GM06990 (cell line): ENCODE measurements around the gene TRIM22.

Experiments
- DNase-seq: peaks from one replicate; pipeline ENCODE4 v3.0.0-alpha.2; 2011; ENCODE audit not compliant: insufficient read length; ENCODE audit errors: extremely low read depth
- H3K27me3 ChIP-seq: replicated peaks from 2 replicates; pipeline ENCODE4 v1.6.0; 2011; ENCODE audit warnings: low read length; ENCODE audit not compliant: control insufficient read depth, insufficient read depth
- H3K36me3 ChIP-seq: 2 replicates; pipeline ENCODE4 v1.5.1; 2011; ENCODE audit warnings: low read length; ENCODE audit not compliant: control insufficient read depth, insufficient read depth
- H3K4me3 ChIP-seq: replicated peaks from 2 replicates; pipeline ENCODE4 v1.5.1; 2011; ENCODE audit warnings: low read depth, mild to moderate bottlenecking, control low read depth, low read length
- CTCF ChIP-seq: IDR thresholded peaks from 2 replicates; pipeline ENCODE4 v1.5.1; 2011; ENCODE audit warnings: low read length, control low read depth, mild to moderate bottlenecking, inconsistent platforms; ENCODE audit not compliant: insufficient read depth, poor library complexity, severe bottlenecking

TRIM22 gene

GRCh38 chr11:5658318-5658717 is 31.3 kb upstream of the TRIM22 start:
- H3K4me3 ChIP-seq = no peak overlapping the region
- TF ChIP-seq CTCF = no peak
- DNase-seq = no peak
- H3K36me3 ChIP-seq = no peaks in the 10 kb centered on the region; the same call in 1 of the 2 replicates
- no peaks in the 10 kb centered on the region for H3K27me3 ChIP-seq

DNA sequence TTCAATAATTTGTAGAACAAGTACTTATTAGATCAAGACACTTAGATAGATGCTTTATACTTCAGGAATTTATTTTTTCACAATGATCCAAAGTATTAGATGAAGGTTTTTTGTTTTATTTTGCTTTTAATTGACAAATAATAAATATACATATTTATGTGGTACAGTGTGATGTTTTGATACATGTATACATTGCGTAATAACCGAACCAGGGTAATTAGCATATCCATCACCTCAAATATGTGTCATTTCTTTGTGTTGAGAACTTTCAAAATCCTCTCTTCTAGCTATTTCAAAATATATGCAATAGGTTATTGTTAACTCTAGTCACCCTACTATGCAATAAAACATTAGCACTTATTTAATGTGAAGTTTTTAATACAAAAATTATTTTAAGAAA is 26.1 kb upstream of the TRIM22 start:
- no peaks in the 10 kb centered on the region; the same call in none of the 2 replicates for H3K36me3 ChIP-seq
- no peak overlapping the region for H3K4me3 ChIP-seq
- no peak for TF ChIP-seq CTCF
- no peaks in the 10 kb centered on the region for H3K27me3 ChIP-seq
- no peak for DNase-seq

DNA sequence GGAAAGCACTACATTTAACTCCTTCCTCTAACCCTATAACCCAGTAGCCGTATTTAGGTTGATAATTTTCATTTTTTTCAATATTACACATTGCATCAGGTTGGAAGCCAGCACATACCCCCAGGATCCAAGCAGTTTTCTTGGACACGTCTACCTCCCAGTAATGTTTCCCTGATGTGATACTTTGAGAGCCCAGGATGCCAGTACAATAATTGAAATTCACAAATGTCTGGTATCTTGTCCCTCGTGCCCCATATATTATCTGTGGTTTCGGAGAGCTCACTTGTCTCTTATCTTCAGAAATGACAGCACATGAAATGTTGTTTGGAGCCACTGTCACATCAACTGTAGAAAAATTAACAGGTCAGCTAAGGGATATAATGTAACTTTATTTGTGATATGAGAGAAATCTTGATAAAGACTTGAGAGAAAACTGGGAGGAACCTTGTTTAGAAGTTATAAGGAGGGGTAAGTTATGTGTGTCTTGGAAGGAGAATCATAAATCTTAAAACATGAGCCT is 24.5 kb upstream of the TRIM22 start:
- Histone ChIP-seq H3K4me3 (no peak overlapping the region), H3K27me3 (no peaks in the 10 kb centered on the region), H3K36me3 (no peaks in the 10 kb centered on the region; the same call in none of the 2 replicates)
- DNase-seq = no peak
- no peak for TF ChIP-seq CTCF

DNA sequence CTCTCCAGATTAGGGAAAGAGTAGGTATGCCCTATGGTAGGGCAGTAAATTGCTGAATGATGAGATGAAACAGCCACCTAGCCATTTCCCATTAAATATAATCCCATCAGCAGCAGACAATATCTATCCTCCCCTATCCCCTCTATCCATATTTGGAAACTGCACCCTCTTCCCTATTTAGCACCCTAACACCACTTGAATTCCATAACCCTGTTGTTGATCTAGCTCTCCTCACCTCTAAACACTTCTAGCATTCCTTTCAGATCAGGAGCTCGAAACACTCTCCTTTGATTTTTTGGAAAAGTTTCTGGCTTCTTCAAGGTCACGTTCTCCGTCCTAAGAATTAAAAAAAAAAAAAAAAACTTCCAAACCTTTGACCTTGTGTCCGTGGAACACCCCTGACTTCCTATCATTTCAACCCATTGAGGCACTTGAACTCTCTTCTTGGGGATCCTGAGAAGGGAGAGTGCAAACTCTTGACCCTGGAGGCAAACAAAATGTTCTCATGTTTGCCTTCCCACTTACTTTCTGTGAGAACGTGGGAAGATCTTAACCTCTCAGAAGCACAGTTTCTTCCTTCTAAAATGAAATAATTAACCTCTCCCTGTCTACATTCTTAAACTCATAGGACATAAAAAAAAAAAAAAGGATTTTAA is 23.7 kb upstream of the TRIM22 start:
- Histone ChIP-seq H3K4me3 (no peak overlapping the region), H3K27me3 (no peaks in the 10 kb centered on the region), H3K36me3 (peaks cover under 1% of the 10 kb centered on the region)
- no peak for TF ChIP-seq CTCF
- no peak for DNase-seq

DNA sequence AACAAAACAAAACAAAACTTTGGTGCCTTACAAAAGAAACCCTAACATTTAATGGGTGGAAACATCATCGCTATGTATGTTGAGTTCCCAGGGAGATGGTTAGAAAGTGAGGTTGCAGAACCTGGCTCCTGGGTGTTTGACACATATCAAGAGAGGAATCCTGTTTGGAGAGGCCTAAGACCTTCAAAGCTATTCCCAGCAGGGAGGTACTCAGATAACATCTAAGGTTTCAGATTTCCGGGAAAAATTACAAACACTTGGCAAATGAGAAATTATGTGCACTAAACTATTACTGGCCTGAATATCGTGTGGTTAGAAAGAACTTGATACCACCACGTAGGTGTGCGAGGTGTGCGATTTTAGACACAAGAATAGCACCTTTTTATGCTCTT is 23.2 kb upstream of the TRIM22 start:
- no peak overlapping the region for H3K4me3 ChIP-seq
- no peak for TF ChIP-seq CTCF
- peaks cover 1% of the 10 kb centered on the region for H3K36me3 ChIP-seq
- H3K27me3 ChIP-seq = no peaks in the 10 kb centered on the region
- DNase-seq = no peak
